CD4-positive, alpha-beta T cell treated with Interleukin-12 subunit alpha and Interleukin-12 subunit beta, for 1 hour (primary cell): ENCODE measurements around the gene OR10G3.
"Not testable (repeated sequence)": the region's sequence is repeated elsewhere in the genome, so short reads cannot be mapped to it uniquely, and the experiment has no call there.

Experiments
- DNase-seq: peaks from one replicate; pipeline ENCODE4 v3.0.0-alpha.2; 2020

OR10G3 gene, protein sequence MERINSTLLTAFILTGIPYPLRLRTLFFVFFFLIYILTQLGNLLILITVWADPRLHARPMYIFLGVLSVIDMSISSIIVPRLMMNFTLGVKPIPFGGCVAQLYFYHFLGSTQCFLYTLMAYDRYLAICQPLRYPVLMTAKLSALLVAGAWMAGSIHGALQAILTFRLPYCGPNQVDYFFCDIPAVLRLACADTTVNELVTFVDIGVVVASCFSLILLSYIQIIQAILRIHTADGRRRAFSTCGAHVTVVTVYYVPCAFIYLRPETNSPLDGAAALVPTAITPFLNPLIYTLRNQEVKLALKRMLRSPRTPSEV

DNA sequence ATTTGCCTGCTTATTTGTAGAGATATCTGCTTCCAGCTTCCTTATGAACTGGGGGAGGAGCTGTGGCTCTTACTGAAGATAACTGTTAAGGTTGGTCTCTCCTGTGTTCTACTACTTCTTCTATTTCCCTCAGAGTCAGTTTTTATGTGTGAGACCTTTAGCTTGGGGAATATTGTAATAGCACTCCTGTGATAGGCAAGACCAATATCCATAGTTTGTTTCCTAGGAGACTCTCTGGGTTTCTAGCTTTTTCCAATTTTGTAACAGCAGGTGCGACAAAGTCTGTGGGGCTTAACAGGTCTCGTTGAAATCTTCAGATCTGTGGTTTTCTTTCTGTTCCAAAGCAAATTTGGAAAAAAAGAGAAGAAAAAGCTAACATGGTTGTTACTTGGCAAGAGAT lies at the start of gene OR10G3:
Gene OR10G3 (minus strand): TSS at position 101 of the 400 bp plus-strand sequence. CDS start 9,332 bp downstream, outside the sequence.
- no peak for DNase-seq

DNA sequence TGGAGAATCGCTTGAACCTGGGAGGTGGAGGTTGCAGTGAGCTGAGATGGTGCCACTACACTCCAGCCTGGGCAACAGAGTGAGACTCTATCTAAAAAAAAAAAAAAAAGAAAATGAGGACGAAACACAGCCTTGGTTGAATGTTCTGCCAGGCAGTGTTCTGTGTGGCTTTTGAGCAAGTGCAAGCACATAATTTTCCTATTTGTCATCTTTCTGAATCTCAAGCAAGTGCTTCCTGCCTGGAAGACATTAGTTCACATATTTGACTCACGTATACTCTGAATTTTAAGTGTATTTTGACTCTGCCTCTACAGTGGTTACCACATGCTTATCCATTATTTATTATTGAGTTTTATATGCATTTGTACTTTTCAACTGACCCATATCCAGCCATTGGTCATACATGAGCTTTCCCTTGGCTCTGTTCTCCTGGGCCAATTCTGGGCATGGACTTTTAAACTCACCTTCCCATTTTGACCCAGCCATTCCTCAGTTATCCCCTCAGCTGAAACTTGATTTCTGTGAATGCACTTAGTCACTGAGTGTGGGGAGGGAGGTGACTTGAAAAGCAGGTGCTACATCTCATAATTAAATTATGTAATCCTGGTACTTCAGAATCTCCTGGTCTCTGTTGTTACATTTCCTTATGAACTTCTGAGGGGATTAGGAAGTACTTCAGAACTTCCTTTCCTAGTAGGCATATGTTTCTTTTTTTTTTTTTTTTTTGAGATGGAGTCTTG lies 46.8 kb upstream of the OR10G3 start:
- no peak for DNase-seq

DNA sequence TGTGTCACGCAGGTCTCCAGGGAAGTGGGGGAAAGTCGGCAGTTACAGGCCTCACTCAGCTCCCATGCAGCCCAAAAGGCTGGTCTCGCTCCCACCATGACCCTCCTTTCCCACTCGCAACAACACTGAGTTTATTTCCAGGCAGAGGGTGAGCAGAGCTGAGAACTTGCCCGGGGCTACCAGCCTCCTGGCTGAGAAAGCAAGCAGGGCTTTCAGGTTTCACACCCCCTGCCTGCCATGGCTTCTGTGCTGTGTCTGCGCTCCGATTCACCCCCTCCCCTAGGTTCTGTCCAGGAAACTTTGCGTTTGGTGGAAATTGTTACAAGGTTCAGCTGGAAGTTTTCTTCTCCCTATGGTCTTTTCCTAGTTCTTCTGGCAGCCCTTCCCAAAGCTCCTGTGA lies 37.7 kb upstream of the OR10G3 start:
- no peak for DNase-seq

DNA sequence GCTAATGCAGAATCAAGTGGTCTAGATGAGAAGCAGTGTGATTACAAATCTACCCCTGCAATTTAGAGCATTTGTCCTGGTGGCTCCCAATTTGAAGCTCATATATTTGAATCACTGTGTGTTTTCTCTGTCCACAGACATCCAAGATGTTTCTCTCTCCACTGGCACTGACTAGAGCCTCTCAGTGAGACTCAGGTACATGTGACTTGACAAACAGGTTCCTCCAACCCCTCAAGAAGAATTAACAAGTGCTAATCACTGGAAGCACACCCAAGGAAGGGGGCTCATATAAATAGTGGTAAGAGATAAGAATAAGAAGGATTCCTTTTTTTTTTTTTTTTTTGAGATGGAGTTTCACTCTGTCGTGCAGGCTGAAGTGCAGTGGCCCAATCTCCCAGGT lies 34.4 kb upstream of the OR10G3 start:
- no peak for DNase-seq

DNA sequence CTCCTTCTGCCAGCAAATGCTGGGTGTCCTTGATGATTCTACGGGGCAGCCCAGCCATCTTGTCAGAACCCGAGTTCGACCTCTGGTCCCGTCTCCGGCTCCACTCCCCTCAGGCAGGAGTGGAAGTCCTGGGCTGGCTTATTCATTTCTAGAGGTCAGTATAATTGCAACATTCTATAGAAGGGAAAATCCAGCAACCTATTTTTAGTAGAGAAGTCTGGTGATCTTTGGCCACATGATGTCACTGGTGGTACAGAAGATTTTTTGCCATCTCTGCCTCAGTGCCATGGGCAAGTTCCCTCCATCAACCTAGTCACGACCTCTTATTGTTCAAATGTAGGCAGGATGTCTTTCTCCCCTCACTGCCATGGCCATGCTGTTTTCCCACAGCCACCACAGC lies 32.4 kb upstream of the OR10G3 start:
- no peak for DNase-seq

DNA sequence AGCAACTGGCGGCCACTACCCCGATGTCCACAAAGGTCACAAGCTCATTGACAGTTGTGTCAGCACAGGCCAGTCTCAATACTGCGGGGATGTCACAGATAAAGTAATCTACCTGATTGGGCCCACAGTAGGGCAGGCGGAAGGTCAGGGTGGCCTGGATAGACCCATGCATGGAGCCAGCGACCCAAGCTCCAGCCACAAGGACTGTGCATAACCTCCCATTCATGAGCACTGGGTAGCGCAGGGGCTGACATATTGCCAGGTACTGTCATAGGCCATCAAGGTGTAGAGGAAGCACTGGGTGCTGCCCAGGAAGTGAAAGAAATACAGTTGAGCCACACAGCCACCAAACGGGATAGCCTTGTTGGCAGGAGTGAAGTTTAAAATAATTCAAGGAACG lies 22.3 kb upstream of the OR10G3 start:
- not testable (repeated sequence) for DNase-seq

DNA sequence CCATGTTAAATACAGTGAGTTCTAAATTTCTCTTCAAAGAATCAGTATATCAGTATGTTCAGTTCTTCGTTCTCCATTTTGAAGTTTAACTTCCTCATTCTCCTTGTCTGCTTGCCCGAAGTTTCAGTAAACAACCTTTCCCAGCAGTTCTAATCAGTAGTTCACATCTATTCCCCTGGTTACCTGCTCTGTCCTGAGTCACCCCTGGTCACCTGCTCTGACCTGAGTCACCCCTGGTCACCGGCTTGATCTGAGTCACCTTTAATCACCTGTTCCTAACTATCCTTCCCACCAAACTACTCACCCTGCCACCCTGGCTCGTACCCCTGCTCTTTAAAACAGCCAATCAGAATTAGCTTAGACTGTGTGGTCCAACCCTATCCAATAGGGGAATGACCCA lies 9.4 kb upstream of the OR10G3 start:
- no peak for DNase-seq

DNA sequence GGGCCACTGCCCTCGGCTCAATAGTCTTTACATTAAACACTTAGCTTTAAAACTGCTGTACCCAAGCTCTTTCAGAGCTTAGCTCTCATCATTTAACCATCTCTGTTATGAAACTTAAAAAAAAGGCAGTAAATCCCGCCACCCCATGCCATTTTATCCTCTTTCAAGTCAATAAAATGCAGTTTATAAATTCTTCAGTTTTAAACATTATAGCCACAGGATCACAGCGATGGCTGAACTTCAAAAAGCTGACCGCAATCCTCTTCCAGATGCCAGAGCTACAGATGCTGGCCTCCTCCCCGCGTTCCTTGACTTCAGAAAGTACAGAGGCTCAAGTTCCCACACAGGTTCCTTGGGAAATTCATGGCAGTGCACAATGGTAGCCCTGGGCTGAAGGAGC lies 4.2 kb downstream of the OR10G3 start:
- no peak for DNase-seq

DNA sequence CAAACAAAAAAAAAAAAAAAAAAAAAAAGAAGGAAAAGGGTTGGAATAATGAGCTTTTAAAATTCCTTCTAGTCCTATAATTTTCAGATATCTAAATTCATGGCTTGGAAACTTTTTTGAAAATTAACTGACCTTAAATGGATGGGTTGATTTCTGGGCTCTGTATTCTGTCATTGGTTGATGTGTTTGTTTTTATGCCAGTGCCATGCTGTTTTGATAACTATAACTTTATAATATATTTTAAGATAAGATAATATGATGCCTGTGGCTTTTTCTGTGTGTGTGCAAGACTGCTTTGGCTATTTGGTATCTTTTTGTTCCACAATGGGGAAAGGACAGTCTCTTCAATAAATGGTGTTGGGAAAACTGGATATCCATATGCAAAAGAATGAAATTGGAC lies 7.3 kb downstream of the OR10G3 start:
- DNase-seq, result no peak

DNA sequence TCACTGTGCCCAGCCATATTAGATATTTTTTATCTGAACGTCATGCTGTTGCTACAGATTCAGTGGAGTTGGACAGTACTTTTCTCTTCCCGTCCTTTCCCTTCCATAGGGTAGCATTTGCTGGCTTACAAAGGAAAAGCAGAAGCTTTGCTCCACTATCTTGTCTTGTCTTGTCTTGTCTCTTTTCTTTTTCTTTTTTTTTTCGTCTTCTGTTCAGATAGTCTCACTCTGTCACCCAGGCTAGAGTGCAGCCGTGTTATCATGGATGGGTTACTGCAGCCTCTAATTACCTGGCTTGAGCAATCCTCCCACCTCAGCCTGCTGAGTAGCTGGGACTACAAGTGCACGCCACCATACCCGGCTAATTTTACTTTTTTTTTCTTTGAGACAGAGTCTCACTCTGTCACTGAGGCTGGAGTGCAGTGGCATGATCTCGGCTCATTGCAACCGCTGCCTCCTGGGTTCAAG lies 21.1 kb downstream of the OR10G3 start:
- no peak for DNase-seq

DNA sequence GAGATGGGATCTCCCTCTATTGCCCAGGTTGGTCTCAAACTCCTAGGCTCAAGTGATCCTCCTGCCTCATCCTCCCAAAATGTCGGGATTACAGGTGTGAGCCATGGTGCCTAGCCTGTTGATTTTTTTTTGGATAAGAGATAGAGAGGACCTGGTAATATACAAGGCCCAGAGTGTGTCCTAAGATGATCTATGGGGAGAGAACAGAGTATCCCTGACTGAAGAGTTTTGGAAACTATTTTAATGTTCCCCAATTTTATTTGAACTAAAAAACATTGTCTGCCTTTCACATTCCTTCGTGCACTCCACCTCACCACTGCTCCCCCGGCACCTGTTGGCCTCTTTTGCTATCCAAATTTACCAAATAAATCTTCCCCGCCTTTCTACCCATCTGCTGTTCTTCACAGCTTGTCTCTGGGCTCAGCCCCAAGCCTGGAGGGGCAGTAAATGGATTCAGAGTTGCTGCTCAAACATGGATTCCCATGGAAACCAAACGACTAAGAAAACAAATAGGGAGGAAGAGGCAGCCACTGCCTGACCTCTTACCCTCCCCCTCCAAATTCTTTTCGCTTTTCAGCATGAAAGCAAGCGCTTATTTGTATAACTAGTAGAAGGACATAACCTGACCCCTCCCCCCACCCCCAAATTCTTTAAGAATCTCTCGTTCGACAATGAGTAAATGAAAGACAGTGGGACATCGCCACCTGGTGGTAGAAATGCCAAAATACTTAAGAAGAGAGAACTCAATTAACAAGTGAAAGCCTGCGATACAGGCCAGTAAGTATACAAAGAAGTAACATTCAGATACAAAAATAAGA lies 22.6 kb downstream of the OR10G3 start:
- DNase-seq, result peak; percentile 85

DNA sequence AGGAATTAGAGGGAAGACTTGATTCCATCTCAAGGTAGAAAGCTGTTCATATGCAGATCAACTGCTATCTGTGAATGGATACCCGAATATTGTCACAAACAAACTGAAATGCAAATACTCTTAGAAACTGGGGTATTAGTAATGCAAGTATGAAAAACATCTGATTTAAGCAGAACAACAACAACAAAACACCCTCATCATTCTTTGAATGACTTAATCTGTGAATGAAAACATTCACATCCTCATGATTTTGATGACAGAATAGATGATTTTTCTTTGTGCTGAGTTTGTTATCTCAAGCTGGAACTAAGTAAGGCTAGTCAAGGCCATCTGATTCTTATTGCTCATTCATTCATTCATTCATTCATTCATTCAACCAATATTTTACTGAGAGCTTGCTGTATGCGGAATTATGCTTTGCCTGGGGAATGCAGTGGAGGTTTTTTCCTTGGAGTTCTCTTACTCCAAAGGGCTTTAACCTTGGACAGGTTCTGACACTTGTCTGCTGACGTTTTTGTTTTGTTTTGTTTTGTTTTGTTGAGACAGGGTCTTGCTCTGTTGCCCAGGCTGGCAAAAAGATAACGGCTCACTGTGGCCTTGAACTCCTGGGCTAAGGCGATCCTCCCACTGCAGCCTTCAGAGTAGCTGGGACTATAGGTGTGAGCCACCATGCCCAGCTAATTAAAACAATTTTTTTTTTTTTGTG lies 23.3 kb downstream of the OR10G3 start:
- DNase-seq, result no peak

DNA sequence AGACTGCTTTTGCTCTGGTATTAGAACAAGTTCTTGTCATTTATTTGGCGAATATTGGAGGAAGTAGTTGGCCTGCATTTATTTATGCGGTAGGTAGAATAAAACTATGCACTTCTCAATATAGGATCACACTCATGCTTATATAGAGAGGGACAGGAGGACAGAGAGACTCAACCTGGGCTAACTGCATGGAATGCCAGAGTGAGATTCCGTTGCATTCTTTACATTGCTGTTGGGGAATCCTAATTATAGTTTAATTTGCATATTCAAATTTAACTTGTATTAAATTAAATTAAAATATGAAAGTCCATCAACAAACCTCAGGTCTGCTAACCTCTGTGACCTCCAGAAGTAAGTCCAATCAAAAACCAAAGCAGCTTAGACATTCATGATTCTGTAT lies 26.6 kb downstream of the OR10G3 start:
- DNase-seq, result no peak

DNA sequence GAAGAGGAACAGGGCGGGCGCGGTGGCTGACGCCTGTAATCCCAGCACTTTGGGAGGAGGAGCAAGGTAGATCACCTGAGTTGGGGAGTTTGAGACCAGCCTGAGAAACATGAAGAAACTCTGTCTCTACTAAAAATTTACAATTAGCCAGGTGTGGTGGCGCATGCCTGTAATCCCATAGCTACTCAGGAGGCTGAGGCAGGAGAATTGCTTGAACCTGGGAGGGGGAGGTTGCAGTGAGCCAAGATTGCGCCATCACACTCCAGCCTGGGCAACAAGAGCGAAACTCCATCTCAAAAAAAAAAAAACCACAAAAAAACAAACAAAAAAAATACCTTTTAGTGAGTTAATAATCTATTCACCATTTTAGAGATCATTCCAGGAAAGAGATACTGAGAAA lies 35.3 kb downstream of the OR10G3 start:
- not testable (repeated sequence) for DNase-seq

DNA sequence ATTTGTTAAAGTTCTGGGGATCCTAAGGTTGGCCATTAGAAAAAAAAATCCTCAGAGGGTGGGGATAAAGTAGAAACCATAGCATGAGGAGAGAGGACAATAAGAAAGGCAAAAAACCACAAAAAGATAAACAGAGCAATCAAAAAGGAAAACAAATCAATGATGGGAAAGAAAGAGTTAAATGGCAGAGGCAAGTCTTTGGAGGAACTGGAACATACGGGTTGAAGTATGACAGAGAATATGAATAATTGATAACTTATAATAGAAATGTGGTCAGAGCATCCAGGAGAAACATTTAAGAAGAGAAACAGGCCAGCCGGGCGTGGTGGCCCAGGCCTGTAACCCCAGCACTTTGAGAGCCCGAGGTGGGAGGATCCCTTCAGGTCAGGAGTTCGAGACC lies 35.9 kb downstream of the OR10G3 start:
- DNase-seq, result no peak

DNA sequence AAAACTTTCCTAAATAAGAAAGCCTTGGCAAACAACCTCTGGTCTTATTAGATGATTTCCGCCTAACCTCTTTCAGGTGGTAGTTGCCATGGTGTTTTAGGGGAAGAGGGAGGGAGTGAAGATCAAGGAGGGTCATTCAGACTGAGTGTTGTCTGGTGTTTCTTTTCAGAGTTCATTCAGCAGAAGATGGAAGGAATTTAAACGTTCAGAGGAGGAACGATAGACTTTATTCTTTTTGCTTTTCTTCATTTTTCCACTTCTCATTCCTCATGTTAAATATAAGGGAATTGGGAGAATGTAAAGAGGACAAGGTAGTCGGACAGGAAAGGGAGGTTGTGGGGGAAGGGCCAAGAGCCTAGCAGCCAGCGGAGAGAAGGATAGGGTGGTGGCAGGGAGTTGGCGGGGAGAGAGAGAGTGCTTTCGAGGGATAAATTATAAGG lies 36.3 kb downstream of the OR10G3 start:
- no peak for DNase-seq

DNA sequence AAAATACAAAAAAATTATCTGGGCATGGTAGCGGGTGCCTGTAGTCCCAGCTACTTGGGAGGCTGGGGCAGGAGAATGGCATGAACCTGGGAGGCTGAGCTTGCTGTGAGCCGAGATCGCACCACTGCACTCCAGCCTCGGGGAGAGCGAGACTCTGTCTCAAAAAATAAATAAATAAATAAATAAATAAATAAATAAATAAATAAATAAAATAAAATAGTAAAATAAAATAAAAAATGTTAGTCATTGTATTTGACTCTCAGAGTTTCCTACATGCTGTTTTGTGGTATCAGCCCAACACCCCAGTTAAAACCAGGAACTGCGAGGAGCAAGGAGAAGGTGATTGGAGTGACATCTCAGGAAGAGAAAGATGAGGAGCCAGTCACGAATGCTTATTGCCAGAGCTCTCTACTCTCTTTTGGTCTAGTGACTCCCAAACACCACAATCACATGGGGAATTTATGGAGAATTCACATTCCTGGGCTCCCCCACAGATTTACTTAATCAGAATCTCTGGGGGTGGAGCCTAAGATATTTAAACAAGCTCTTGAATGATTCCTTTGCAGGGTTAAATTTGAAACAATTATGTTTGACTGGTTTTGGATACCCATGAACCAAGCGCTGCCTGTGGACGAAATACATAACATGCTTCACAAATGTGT lies 38.3 kb downstream of the OR10G3 start:
- no peak for DNase-seq

DNA sequence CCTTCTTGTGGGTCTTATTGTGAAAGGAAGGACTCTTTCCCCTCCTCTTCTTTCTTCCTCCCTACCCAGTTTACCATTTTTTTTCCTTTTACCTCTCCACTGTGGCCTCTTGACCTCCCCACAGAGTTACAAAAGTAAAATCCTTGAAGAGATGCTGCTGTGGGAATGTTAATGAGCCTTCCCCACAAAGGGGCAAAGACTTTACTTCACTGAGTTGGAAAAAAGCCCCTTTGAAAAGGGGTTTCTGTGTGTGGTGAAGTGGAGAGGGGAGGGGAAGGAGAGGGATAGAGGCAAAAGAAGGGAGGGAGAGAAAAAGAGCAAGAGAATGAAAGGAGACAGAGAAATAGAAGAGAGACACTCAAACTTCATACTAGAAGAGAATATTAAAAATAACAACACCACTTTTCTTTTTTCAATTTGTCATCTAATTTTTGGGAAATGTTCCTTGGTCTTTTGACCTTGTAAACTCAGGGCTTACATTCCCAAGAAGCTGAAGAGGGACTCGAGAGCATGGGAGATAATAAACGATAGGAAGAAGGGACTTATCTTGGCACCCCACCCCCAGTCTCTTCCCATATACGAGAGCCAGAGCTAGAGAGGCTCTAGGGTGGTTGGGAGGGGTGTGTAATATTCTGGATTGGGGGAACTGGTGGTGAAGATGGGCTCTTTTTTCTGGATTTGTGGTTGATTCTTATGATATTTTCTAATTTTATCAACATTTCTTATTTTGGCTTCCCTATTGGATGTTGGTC lies 40.5 kb downstream of the OR10G3 start:
- DNase-seq, result no peak

DNA sequence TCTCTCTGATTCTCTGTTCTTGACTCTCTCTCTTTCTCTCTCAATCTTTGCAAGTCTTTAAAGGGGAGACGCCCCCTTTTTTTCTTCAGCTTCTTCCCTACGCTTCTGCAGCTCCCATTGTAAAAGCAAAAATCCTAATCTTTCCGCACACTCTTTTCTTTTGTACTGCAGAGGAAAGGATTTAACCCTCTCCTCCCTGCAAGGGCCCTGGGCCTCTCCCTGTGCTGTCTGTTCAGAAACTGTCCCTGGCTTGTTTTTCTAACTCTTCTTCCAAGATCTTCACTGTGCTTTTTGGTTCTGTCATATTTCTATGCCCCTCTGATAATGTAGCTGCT lies 42.8 kb downstream of the OR10G3 start:
- DNase-seq, result no peak

DNA sequence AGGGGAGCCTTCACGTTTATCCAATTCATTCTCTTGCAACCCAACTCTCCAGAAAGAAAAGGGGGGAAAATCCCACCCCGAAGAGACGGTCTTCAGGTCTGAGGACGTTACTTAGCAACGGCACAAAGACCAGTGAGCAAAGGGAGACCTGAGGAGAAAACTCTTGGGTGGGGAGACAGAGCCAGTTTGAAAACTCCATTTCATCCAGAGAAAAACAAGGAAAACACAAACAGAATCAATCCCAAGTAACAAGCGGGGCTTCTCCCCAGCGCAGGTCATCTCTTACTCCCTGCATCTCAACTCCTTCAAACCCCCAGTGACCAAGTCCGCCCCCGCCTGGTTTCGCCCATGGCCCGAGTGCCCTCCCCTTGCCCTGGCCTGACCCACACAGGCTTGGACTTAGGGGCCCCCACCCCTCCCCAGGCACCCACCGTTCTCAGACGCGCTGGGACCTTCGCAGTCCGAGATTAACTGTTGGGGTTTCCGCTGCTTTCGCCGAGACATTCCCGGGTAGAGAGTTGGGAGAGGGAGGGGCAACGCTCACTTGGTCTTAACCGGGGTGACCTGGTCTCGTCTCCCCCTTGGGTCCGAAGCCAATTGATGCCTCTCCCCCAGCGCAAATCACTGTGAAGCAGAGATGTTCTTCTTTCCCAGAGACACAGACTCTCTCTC lies 43.3 kb downstream of the OR10G3 start:
- no peak for DNase-seq
